GM12873 (cell line): ENCODE data around the gene EVI5.

Experiments
- CTCF ChIP-seq: IDR thresholded peaks from 2 replicates; pipeline ENCODE4 v1.5.1; 2012; ENCODE audit warnings: low read depth, mild to moderate bottlenecking, moderate library complexity, low read length, control low read depth; ENCODE audit not compliant: insufficient read depth; ENCODE audit errors: missing control alignments

EVI5 gene

DNA sequence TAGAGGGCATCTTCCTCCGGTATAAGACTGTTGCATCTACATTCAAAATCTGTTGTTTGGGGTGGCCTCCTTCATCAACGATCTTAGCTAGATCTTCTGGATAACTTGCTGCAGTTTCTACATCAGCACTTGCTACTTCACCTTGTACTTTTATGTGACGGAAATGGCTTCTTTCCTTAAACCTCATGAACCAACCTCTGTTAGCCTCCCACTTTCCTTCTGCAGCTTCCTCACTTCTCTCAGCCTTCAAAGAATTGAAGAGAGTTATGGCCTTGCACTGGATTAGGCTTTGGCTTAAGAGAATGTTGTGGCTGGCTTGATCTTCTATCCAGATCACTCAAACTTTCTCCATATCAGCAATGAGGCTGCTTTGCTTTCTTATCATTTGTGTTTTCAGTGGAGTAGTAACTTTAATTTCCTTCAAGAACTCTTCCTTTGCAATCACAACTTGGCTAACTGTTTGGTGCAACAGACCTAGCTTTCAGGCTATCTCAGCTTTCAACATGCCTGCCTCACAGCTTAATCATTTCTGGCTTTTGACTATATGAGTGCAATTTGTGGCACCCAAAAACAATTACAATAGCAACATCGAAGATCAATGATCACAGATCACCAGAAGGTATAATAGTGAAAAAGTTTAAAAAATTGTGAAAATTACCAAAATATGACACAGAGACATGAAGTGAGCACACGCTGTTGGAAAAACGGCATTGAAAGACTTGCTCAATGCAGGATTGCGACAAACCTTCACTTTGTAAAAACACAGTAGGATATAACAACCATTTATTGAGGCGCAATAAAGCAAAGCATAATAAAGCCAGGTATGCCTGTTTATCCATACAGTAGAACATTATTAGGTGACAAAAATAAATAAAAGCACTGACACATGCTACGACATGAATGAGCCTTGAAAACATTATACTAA, 241.5 kb downstream of the EVI5 start:
- TF ChIP-seq CTCF, result no peak

DNA sequence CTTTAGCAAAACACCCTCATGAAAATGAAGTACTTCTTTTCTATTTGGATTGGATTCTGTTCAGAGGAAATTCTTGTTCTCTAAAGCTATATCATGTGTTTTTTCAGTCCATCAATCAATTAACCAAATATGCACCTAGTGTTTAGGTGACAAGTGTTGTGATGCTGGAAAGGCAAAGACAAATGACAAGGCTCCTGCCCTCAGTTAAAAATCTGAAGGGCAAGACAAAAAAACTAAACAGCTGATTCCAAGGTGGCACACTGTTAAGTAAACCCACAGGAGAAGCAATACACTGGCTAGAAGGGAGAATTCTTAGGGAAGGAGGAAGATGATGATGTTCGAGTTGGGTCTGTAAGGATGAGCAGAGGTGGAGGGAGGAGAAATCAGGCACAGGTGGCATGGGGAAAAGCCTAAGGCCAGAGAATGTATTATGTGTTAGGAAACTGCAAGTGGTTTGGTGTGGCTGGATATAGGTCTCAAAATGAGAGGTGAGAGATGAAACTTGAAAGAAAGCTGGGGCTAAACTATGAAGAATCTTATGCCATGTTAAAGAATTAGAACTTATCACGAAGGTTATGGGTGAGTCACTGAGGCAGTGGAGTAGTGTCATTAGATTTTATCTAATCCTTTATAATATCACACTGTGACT, 246.4 kb downstream of the EVI5 start:
- no peak for TF ChIP-seq CTCF

DNA sequence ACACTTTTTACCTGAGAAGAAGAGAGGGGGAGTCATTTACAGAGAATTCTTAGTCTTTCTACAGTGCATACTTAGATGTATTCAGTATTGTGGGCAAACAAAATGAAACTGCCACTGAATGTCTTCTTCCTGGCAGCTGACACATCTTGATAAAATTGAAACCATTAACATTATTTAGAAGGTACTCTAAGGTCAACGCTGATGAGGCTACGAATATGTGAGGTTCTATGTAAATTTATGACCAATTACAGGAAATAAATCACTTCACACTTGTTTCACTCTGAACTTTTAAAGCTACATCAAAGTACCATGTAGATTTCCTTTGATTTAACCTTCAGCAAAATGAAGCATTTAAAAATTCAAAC, 246.9 kb downstream of the EVI5 start:
- no peak for TF ChIP-seq CTCF

- TF ChIP-seq CTCF, result no peak
These were observed 247.7 kb downstream of the EVI5 start for GRCh38 chr1:92536980-92537884.

DNA sequence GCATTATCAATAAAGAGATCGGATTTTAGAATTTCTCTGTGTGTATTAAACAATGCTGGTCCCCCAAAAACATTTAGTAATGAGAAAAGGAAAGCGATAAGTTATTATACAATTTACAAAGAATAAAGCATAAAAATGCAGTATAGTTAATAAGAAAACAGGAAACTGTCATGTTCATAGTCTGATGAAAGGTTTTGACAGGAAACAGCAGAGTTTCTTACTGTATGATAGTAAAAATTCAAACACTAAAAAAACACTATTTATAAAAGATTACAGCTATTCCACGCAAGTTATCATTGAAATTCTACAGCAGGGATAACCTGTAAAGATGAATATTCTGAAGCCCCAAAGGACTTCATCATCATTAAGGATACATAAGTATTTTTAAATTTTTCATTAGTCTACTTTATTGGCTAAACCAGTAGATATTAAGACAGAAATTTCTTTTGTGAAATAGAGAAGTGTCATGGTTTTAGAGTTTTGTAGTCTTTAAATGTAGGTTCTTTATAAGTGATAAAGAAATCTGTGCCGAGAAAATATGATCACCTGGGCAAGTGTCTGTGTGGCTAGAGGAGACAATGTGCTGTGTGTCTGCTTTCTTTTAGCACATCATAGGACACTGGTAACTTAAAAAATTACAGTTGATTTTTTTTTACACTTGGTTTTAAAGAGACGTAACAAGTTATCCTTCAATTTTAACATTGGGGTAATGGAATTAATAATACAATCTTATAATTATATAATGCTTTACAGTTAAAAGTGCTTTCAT, 248.5 kb downstream of the EVI5 start:
- TF ChIP-seq CTCF, result no peak

GRCh38 chr1:92527670-92528069, 257.2 kb downstream of the EVI5 start:
- TF ChIP-seq CTCF, result no peak
